Measurements from ENCODE around the gene FNTB. TPM values are rescaled to one million over a fixed set of nuclear protein-coding genes. Genes with fewer than 3 reads are reported as not detected.

Gene FNTB
- total and polyA plus RNA-seq, 9 of the 15 experiments (the other 6 are each of a cell fraction or from before 2014, with no cell fraction given), result 6.9 to 23.2 (median 12.2) TPM

DNA sequence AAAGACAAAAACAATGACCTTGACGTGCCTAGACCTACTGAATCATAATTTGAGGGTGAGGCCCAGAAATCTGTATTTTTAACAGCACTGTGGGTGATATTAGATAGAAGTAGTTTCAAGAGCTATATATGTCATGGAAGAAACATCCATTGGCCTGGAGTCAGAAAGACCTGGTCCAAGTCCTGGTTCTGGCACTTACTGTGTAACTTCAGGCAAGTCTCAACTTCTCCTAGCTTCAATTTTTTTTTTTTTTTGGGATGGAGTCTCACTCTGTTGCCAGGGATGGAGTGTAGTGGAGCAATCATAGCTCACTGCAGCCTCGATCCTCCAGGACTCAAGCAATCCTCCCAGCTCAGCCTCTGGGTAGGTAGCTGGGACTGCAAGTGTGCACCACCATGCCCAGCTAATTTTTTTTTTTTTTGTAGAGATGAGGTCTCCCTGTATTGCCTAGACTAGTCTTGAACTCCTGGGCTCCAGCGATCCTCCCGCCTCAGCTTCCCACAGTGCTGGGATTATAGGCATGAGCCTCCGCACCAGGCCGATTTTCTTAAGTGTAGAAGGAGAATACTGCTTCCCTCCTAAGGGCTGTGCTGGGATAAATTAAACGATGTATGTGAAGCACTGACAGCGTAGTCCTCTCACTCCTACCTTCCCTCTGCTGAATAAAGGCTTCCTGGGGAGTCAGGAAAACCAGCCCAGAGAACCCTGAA is 29.8 kb upstream of the FNTB start:
- H2AFZ ChIP-seq (ENCODE audit: low read depth, low read length), result no peak overlapping the region
- CTCF ChIA-PET (ENCODE audit: low intra/inter-chr PET ratio), result no interaction called here
- no peak for FAIRE-seq
- no peak overlapping the region for H3K4me3 ChIP-seq
- no peak for DNase-seq (ENCODE audit: extremely low read depth in 1 of 4, low spot score in 3 of 4)
- no peaks in the 10 kb centered on the region for H3K36me3 ChIP-seq (ENCODE audit: control insufficient read depth, insufficient read depth, low read length)
- H3K27me3 ChIP-seq (ENCODE audit: control insufficient read depth in 2 of 2, insufficient read depth in 2 of 2, low read length in 2 of 2), result peaks cover 0 to 5% of the 10 kb centered on the region in 2 experiments; a peak in 1 of 5 replicates
- intact Hi-C loops (cut with micrococcal nuclease) (no loop called here), in situ Hi-C loops (cut with MboI) (no loop called here)
- no peak overlapping the region for H3K4me2 ChIP-seq (ENCODE audit: insufficient read depth, low read length)
- peaks cover 6% of the 10 kb centered on the region for H4K20me1 ChIP-seq (replicated peaks; ENCODE audit: control insufficient read depth, insufficient read depth, low read length)
- POLR2A ChIA-PET, result interaction anchor here (0.6 to 2.2 kb wide), 2 partner anchors 12 to 243 kb away, joined by 3 to 5 read pairs; no protein-coding TSS in a partner anchor
- H3K27ac ChIP-seq (ENCODE audit: extremely low read depth, low read depth, low read length), result no peak overlapping the region
- no peaks in the 10 kb centered on the region for H3K9me3 ChIP-seq (replicated peaks; ENCODE audit: control insufficient read depth, insufficient read depth, low read depth, low read length)
- WGBS (ENCODE audit: insufficient coverage, low coverage, missing lambda C conversion rate), result 45% methylated on average over 8 of the region's 8 CpGs
- no peak overlapping the region for H3K9ac ChIP-seq (ENCODE audit: insufficient read depth in 1 of 2, low read depth in 2 of 2, low read length in 2 of 2)
- peaks cover 0 to 3% of the 10 kb centered on the region in 2 experiments; a peak in 2 of 5 replicates for H3K4me1 ChIP-seq (replicated peaks in 1 of 2; ENCODE audit: control insufficient read depth in 2 of 2, insufficient read depth in 2 of 2, low read length in 2 of 2)
- no peak for TF ChIP-seq SRSF1 (IDR thresholded peaks at IDR 0.05; ENCODE audit: low read depth, low read length)
- TF ChIP-seq ZNF695 (CRISPR knock-in tag; IDR thresholded peaks at IDR 0.05), result no peak
- TF ChIP-seq RHOXF2B (CRISPR knock-in tag; conservative IDR thresholded peaks at IDR 0.05), result no peak
- no peak for TF ChIP-seq JUN (IDR thresholded peaks at IDR 0.05; ENCODE audit: borderline replicate concordance, low read depth, low read length)
- no peak for TF ChIP-seq JUN (CRISPR knock-in tag; IDR thresholded peaks at IDR 0.05; ENCODE audit: borderline replicate concordance)
- no peak for TF ChIP-seq MAFK (IDR thresholded peaks at IDR 0.05; ENCODE audit: low read length)
- TF ChIP-seq SRSF7 (optimal IDR thresholded peaks at IDR 0.05; ENCODE audit: low read depth, low read length), result no peak
- no peak for TF ChIP-seq WHSC1 (IDR thresholded peaks at IDR 0.05; ENCODE audit: low read length)
- no peak for TF ChIP-seq CHD4 (IDR thresholded peaks at IDR 0.05; ENCODE audit: insufficient read depth, insufficient replicate concordance, low read depth, low read length, poor library complexity, severe bottlenecking)
- no peak for TF ChIP-seq SMARCE1 (IDR thresholded peaks at IDR 0.05)
- no peak for TF ChIP-seq ZNF197 (CRISPR knock-in tag; IDR thresholded peaks at IDR 0.05; ENCODE audit: low read depth)
- TF ChIP-seq ETV5 (CRISPR knock-in tag; IDR thresholded peaks at IDR 0.05; ENCODE audit: low read depth), result no peak
- no peaks in the 10 kb centered on the region for H3K79me2 ChIP-seq (ENCODE audit: control insufficient read depth, insufficient read depth, low read length)
- ATAC-seq, result no peak
- H3K9me1 ChIP-seq (ENCODE audit: control insufficient read depth, insufficient read depth, low read length), result peaks cover 5% of the 10 kb centered on the region
- no TSS peak for BruUV-seq (replicated peaks)

All from K562 (cell line).